Neutrophil (primary cell): Measurements from ENCODE around the gene CCDC197.

ENCODE experiments used
- H3K27ac ChIP-seq: fragments of 200-600 bp; sonication (generic); 2 replicates; pipeline ENCODE4 v1.5.1; 2016; ENCODE audit warnings: mild to moderate bottlenecking, moderate library complexity
- H3K27me3 ChIP-seq: fragments of 200-600 bp; sonication (generic); 2 replicates; pipeline ENCODE4 v1.6.0; 2016; ENCODE audit warnings: mild to moderate bottlenecking
- H3K36me3 ChIP-seq: fragments of 200-600 bp; sonication (generic); 2 replicates; pipeline ENCODE4 v1.5.1; 2017
- H3K4me1 ChIP-seq, 2 experiments: fragments of 200-600 bp in 1 of 2; sonication (generic) in 1 of 2; 1 replicate in 1 of 2; 2 replicates in 1 of 2; pipeline versions ENCODE4 v1.5.1 to v1.6.1; 2013 to 2016; ENCODE audit warnings: low read depth in 1 of 2, low read length in 1 of 2, mild to moderate bottlenecking in 1 of 2, moderate library complexity in 1 of 2; ENCODE audit not compliant: control insufficient read depth in 1 of 2, insufficient read depth in 1 of 2
- H3K4me3 ChIP-seq, 2 experiments: fragments of 200-600 bp in 1 of 2; sonication (generic) in 1 of 2; 1 replicate in 1 of 2; 2 replicates in 1 of 2; pipeline ENCODE4 v1.5.1; 2013 to 2016; ENCODE audit warnings: low read depth in 1 of 2, low read length in 1 of 2, mild to moderate bottlenecking in 1 of 2, moderate library complexity in 1 of 2
- H3K9me3 ChIP-seq: fragments of 200-600 bp; sonication (generic); 2 replicates; pipeline ENCODE4 v1.5.1; 2016
- CTCF ChIP-seq: fragments of 200-600 bp; sonication (generic); IDR thresholded peaks from 2 replicates; pipeline ENCODE4 v1.5.1; 2016; ENCODE audit warnings: antibody characterized with exemption

The CCDC197 gene

DNA sequence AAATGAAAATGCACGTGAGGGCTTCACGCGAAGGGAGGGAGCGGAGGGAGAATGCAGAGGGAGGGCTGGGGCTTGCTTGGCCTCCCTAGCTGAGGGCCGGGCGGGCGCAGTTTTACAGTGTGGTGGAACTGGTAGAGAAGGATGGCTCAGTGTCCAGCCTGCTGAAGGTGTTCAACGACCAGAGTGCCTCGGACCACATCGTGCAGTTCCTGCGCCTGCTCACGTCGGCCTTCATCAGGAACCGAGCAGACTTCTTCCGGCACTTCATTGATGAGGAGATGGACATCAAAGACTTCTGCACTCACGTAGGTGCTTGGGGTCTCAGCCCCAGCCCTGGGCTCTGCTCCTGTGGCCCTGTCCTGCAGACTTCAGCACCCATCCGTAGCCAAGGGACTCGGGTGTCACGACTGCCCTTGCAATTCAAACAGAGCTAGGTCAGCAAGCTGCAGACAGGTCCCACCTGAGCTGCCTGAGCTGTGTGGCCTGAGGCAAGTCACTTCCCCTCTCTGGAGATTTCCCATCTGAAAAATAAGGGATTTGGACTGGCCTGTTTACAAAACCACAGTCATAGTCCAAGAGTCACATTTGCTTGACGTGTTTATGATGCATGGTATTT lies 47.5 kb downstream of the CCDC197 start:
- no peaks in the 10 kb centered on the region for H3K4me1 ChIP-seq
- no peak overlapping the region for H3K27ac ChIP-seq
- H3K9me3 ChIP-seq = no peaks in the 10 kb centered on the region
- H3K27me3 ChIP-seq = no peaks in the 10 kb centered on the region
- TF ChIP-seq CTCF = no peak
- H3K4me3 ChIP-seq = no peak overlapping the region
- H3K36me3 ChIP-seq = peaks cover 55% of the 10 kb centered on the region

DNA sequence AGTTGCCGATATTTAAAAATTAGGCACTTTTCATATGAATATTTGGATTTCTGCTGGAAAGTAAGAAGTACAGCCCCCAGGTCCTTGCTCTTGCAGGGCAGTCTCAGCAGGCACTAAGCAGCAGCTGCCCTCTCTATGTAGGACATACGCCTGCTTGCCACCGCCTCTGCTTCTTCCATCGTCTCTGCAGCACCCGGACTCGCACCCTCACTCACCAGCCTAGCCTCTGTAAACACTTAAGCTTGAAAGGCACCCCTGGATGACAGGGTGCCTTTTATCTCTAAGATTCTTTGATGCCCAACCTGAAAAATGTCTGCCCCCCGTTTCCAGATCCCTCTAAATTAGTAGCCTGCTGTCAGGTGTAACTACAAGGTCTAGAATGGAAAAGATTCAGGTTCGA lies 48.0 kb downstream of the CCDC197 start:
- no peak overlapping the region for H3K27ac ChIP-seq
- no peaks in the 10 kb centered on the region for H3K27me3 ChIP-seq
- no peak overlapping the region for H3K4me3 ChIP-seq
- H3K9me3 ChIP-seq = no peaks in the 10 kb centered on the region
- H3K36me3 ChIP-seq = peaks cover 60% of the 10 kb centered on the region
- no peaks in the 10 kb centered on the region for H3K4me1 ChIP-seq
- TF ChIP-seq CTCF = no peak

- no peaks in the 10 kb centered on the region for H3K27me3 ChIP-seq
- H3K9me3 ChIP-seq = no peaks in the 10 kb centered on the region
- peaks cover 67% of the 10 kb centered on the region for H3K36me3 ChIP-seq
- no peak for TF ChIP-seq CTCF
- H3K4me1 ChIP-seq = no peaks in the 10 kb centered on the region
- no peak overlapping the region for H3K4me3 ChIP-seq
- no peak overlapping the region for H3K27ac ChIP-seq
Measured at GRCh38 chr14:94045563-94046345, 48.7 kb downstream of the CCDC197 start.

DNA sequence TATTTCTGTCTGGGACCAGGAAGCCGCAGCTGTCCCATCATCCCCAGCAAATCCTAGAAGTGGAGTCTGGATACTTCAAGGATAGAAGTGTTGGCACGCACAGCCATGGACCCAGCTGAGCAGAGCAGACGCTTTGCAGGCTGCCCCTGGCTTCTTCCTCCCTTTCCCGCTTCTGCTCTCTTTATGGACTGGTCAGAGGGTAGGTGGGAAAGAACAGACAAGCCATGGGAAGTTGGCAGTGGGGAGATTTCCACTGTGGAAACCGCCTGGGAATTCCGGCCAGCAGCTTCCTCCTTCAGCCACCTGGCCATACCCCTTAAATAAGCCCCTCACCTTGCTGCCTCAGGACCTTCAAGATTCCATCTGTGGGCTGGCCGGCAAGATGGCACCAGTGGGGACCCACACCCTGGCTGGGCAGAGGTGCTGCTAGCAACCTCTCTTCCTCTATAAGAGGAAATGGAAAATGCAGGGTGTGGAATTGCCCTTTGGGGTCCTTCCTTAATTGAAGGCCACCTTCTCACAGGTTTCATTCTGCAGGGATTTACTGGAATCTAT lies 49.7 kb downstream of the CCDC197 start:
- H3K36me3 ChIP-seq = peaks cover 77% of the 10 kb centered on the region
- H3K9me3 ChIP-seq = no peaks in the 10 kb centered on the region
- no peak overlapping the region for H3K4me3 ChIP-seq
- H3K4me1 ChIP-seq = no peaks in the 10 kb centered on the region
- TF ChIP-seq CTCF = no peak
- no peak overlapping the region for H3K27ac ChIP-seq
- H3K27me3 ChIP-seq = no peaks in the 10 kb centered on the region

- peaks cover 85% of the 10 kb centered on the region for H3K36me3 ChIP-seq
- TF ChIP-seq CTCF = no peak
- no peaks in the 10 kb centered on the region for H3K9me3 ChIP-seq
- no peak overlapping the region for H3K27ac ChIP-seq
- H3K4me1 ChIP-seq = no peaks in the 10 kb centered on the region
- no peaks in the 10 kb centered on the region for H3K27me3 ChIP-seq
- no peak overlapping the region for H3K4me3 ChIP-seq
Measured at GRCh38 chr14:94047581-94047980, 50.5 kb downstream of the CCDC197 start.
